GM21786 (cell line): ENCODE measurements around the gene ABCC11.

ENCODE experiments used
- ATAC-seq: cut with Tn5 transposase; IDR thresholded peaks from one replicate; pipeline ENCODE4 v1.9.1; 2021; ENCODE audit not compliant: unreplicated experiment

The ABCC11 gene

GRCh38 chr16:48247311-48247710 is at the start of gene ABCC11:
TSS of gene ABCC11 (minus strand) at chr16:48247539. CDS start at chr16:48231921, 15,618 bp downstream.
- no peak for ATAC-seq

- ATAC-seq, result no peak
Measured at GRCh38 chr16:48295488-48296281, 48.3 kb upstream of the ABCC11 start.

- no peak for ATAC-seq
Measured at GRCh38 chr16:48294724-48295123, 47.4 kb upstream of the ABCC11 start.

GRCh38 chr16:48292452-48292851 is 45.1 kb upstream of the ABCC11 start:
- no peak for ATAC-seq

GRCh38 chr16:48291754-48292153 is 44.4 kb upstream of the ABCC11 start:
- ATAC-seq, result no peak

- no peak for ATAC-seq
Measured at GRCh38 chr16:48291303-48291702, 44.0 kb upstream of the ABCC11 start.

- ATAC-seq, result no peak
Measured at GRCh38 chr16:48287239-48287638, 39.9 kb upstream of the ABCC11 start.

GRCh38 chr16:48284772-48285409 is 37.6 kb upstream of the ABCC11 start:
- peak; percentile 78 for ATAC-seq

GRCh38 chr16:48282636-48283263 is 35.4 kb upstream of the ABCC11 start:
- ATAC-seq, result no peak

- ATAC-seq, result no peak
Measured at GRCh38 chr16:48280546-48280945, 33.2 kb upstream of the ABCC11 start.

- ATAC-seq, result no peak
Measured at GRCh38 chr16:48279199-48279598, 31.9 kb upstream of the ABCC11 start.

- no peak for ATAC-seq
Measured at GRCh38 chr16:48277158-48277557, 29.8 kb upstream of the ABCC11 start.

GRCh38 chr16:48276102-48276501 is 28.8 kb upstream of the ABCC11 start:
- no peak for ATAC-seq

GRCh38 chr16:48274476-48274875 is 27.1 kb upstream of the ABCC11 start:
- no peak for ATAC-seq

- ATAC-seq, result no peak
Measured at GRCh38 chr16:48272837-48273421, 25.6 kb upstream of the ABCC11 start.

GRCh38 chr16:48271728-48272127 is 24.4 kb upstream of the ABCC11 start:
- ATAC-seq, result no peak

- ATAC-seq, result no peak
Measured at GRCh38 chr16:48269011-48269410, 21.7 kb upstream of the ABCC11 start.

- no peak for ATAC-seq
Measured at GRCh38 chr16:48262631-48263030, 15.3 kb upstream of the ABCC11 start.

- ATAC-seq, result no peak
Measured at GRCh38 chr16:48261569-48261968, 14.2 kb upstream of the ABCC11 start.

- ATAC-seq, result no peak
Measured at GRCh38 chr16:48256579-48257177, 9.3 kb upstream of the ABCC11 start.

- no peak for ATAC-seq
Measured at GRCh38 chr16:48252013-48252412, 4.7 kb upstream of the ABCC11 start.
